Right lung (tissue), 10 donors: ENCODE data around the gene DENND4C. TPM values are rescaled to one million over a fixed set of nuclear protein-coding genes. Genes with fewer than 3 reads are reported as not detected.
A peak's percentile ranks its signal among the peaks of the same experiment; 100 is the strongest.
"Not testable (repeated sequence)": the region's sequence is repeated elsewhere in the genome, so short reads cannot be mapped to it uniquely, and the experiment has no call there.

Experiments
- DNase-seq, 2 donors: peaks; one replicate each; pipeline ENCODE4 v3.0.0-alpha.2; 2013
- long read RNA-seq, 8 donors: transcript quantifications; one replicate each; lab custom pipeline, GENCODE V29; 2026
- polyA plus RNA-seq, 5 donors: library from polyadenylated mRNA; unstranded; fragments of 120-200 nt; gene quantifications; one replicate each; pipeline versions ENCODE4 v1.2.1 to v1.2.3, GENCODE V29; 2013; ENCODE audit warnings: inconsistent platforms in 1 of 5, low replicate concordance in 1 of 5; ENCODE audit not compliant: insufficient read length in 5 of 5, insufficient read depth in 1 of 5

DENND4C gene
- 10 to 100 TPM; 30.9 to 62.3 (median 51.9) TPM for polyA plus RNA-seq
- long read RNA-seq, donor 1, partial matches to known transcripts, result 14,608 of 15,080 reads
- long read RNA-seq, donor 1, other reads (novel, unspliced or antisense), result 471 of 15,080 reads
- long read RNA-seq, donor 2, partial matches to known transcripts, result 6,923 of 7,007 reads
- long read RNA-seq, donor 2, other reads (novel, unspliced or antisense), result 83 of 7,007 reads
- long read RNA-seq, donor 3, partial matches to known transcripts, result 11,768 of 12,144 reads
- long read RNA-seq, donor 3, other reads (novel, unspliced or antisense), result 376 of 12,144 reads
- long read RNA-seq, donor 4, full-length matches to known transcripts, result 2 of 7,739 reads
- long read RNA-seq, donor 4, partial matches to known transcripts, result 7,485 of 7,739 reads
- long read RNA-seq, donor 4, other reads (novel, unspliced or antisense), result 252 of 7,739 reads
- long read RNA-seq, donor 5, partial matches to known transcripts, result 14,947 of 15,444 reads
- long read RNA-seq, donor 5, other reads (novel, unspliced or antisense), result 496 of 15,444 reads
- long read RNA-seq, donor 6, full-length matches to known transcripts, result 1 of 12,284 reads
- long read RNA-seq, donor 6, partial matches to known transcripts, result 11,738 of 12,284 reads
- long read RNA-seq, donor 6, other reads (novel, unspliced or antisense), result 545 of 12,284 reads
- long read RNA-seq, donor 7, full-length matches to known transcripts, result 1 of 9,737 reads
- long read RNA-seq, donor 7, partial matches to known transcripts, result 9,401 of 9,737 reads
- long read RNA-seq, donor 7, other reads (novel, unspliced or antisense), result 335 of 9,737 reads
- long read RNA-seq, donor 8, partial matches to known transcripts, result 5,656 of 5,898 reads
- long read RNA-seq, donor 8, other reads (novel, unspliced or antisense), result 242 of 5,898 reads

- DNase-seq, result peak; percentile 87 to 91
These were observed at the start of gene DENND4C for GRCh38 chr9:19230355-19231125. Gene DENND4C, plus strand, starts transcription at chr9:19230693. Its CDS starts 45,482 bp downstream, at chr9:19276175.

DNA sequence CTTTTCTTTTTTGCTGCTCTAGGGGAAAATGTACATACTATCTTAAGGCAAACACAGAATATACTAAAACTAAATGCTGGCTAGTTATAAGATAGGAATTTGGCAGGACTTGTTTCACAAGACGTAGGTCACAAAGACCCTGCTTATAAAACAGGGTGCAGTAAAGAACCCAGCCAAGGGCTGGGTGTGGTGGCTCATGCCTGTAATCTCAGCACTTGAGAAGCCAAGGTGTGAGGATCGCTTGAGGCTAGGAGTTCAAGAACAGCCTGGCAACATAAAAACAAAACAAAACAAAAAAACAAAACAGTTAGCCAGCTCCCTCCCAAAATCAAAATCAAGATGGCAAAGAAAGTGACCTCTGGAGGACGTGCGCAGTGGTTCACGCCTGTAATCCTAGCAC lies 49.5 kb upstream of the DENND4C start:
- DNase-seq, result no peak

GRCh38 chr9:19181561-19181960 lies 48.9 kb upstream of the DENND4C start:
- no peak for DNase-seq

GRCh38 chr9:19184144-19184917 lies 46.2 kb upstream of the DENND4C start:
- DNase-seq, result peak in 1 of 2 donors; percentile 32

DNA sequence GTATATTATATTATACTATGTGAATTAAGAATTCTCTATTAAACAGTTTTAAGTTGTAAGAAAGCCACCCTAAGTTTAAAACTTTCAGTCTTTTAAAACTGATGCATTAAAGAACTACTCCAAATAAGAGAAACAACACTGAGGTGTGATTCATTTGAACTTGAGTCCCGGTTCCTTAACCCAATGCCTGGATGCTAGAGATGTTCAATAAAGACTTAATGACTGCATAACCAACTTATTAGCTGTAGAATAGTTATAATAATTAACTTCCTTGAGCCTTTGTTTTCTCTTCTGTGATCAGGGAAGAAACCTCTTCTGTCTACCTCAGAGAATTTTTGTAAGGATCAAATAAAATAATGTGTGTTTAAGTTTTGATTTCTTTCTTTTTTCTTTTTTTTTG lies 45.3 kb upstream of the DENND4C start:
- no peak for DNase-seq

- no peak for DNase-seq
These were observed 44.3 kb upstream of the DENND4C start for GRCh38 chr9:19186232-19186631.

DNA sequence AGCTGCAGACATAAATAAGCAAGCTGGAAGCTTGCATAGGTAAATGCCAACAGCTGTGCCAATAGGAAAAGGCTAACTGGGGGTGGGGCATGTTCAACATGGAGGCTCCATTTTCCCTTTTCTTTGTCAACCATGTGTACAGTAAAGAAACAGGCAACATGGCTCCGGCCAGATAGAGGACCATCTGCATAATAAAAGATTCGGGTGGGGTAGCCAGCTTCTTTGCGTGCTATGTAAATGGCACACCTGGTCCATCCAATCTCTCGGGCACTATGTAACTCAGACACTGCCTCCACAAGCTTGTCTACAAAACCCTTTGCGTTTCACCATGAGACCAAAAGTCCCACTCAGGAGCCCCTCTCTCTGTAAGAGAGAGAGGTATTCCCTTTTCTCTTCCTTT lies 41.7 kb upstream of the DENND4C start:
- no peak for DNase-seq

DNA sequence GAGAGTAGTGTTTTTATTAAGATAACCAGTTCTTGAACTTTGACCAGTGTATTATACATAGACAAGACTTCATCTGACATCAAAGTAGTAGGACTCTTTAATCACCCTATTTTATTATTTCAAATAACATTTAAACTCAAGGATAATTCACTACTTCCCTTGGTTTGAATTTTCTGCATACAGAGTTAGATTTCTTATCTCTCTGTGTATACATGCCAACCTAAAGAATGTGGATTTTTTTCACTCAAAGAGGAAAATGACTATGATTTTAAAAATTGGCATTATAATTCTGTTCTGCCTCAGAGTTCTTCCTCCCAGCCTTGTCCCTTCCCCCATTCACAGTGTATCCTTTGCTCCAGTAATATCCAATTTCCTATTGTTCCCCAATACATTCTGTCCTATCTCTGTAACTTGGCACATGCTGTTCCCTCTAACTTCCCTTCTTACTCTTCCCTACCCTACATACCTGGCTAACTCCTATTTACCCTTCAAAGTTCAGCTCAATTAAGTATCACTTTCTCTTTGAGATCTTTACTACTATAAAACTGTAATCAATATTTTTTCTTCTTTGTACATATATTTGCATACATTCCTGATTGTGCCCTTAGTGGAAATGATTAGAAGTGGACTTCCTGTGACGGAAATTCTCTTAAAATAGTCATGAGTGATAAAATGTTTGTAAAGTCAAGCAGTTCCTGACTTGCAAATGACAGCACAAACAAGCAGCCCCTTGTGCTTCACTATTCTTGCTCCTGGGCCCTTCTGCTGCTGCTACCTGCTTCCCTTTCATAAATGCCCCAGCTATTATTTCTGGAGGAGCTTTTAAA lies 38.1 kb upstream of the DENND4C start:
- DNase-seq, result no peak

DNA sequence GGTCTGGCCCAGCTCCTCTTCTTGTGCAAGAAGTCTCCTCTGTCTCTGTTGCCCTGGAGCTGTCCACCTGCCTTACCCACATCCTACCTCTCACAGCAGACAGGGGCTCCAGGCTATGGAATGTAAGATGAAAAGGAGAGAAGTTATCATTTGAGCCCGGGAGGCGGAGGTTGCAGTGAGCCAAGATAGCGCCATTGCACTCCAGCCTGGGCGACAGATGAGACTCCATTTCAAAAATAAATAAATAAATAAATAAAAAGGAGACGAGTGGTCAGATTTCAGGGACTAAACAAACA lies 37.5 kb upstream of the DENND4C start:
- DNase-seq, result no peak

DNA sequence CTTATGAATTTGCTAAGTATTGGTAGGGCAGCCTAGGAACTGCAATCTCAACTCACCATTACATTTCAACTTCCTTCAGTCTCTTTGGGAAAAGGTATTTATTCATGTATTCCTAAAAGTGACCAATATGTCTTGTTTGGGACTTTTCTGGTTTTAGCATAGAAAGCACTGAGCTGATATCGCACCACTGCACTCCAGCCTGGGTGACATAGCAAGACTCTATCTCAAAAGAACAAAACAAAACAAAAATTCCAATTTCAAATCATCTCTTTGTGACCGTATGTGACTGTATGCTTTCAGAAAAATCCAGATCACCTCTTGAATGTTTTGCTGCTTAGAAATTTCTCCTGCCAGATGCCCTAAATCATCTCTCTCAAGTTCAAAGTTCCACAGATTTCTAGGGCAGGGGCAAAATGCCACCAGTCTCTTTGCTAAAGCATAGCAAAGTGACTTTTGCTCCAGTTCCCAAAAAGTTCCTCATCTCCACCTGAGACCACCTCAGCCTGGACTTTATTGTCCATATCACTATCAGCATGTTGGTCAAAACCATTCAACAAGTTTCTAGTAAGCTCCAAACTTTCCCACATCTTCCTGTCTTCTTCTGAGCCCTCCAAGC lies 37.0 kb upstream of the DENND4C start:
- DNase-seq, result not testable (repeated sequence)

DNA sequence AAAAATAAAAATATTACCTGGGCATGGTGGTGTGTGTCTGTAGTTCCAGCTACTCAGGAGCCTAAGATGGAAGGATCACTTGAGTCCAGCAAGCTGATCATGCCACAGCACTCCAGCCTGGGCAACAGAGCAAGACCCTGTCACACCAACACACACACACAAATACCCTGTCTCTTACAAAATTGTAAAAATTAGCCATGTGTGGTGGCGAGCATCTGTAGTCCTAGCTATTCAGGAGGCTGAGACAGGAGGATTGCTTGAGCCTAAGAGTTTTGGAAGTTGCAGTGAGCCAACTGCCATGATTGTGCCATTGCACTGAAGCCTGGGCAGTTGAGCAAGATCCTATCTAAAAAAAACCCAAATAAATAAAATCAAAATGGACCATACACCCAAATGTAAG lies 32.1 kb upstream of the DENND4C start:
- DNase-seq, result no peak

DNA sequence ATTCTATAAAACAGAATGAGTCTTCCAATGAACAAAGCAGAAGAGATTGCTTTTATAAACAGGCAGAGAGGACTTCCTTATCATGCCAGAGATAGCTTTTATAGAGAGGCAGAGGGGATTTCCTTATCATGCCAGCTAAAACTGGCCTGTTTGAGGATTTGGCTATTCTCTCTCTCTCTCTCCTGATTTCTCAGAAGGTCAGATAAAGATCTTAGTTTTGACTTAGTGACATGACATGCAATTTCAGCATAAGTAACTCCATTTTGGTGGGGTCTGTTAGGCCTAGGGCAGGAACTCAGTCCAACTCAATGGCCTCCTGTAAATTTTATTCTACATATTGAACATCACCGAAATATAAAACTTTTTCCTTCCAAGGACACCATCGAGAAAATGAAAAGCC lies 31.5 kb upstream of the DENND4C start:
- DNase-seq, result no peak

DNA sequence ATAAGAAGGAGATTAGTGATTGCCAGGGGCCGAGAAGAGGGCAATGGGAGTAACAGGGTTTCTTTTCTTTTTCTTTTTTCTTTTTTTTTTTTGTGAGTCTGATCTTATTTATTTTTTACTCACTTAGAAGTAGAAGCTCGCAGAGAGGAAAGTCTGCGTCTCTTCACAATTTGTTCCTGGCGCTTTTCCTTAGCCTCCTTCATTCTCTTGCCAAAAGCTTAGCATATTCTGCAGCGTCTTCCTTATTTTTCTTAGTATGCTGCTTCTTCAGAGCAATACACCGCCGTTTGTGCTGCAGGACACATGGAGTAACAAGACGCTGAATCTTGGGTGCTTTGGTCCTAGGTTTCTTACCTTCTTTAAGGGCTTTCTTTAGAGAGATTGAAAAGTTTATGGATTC lies 30.3 kb upstream of the DENND4C start:
- DNase-seq, result no peak

DNA sequence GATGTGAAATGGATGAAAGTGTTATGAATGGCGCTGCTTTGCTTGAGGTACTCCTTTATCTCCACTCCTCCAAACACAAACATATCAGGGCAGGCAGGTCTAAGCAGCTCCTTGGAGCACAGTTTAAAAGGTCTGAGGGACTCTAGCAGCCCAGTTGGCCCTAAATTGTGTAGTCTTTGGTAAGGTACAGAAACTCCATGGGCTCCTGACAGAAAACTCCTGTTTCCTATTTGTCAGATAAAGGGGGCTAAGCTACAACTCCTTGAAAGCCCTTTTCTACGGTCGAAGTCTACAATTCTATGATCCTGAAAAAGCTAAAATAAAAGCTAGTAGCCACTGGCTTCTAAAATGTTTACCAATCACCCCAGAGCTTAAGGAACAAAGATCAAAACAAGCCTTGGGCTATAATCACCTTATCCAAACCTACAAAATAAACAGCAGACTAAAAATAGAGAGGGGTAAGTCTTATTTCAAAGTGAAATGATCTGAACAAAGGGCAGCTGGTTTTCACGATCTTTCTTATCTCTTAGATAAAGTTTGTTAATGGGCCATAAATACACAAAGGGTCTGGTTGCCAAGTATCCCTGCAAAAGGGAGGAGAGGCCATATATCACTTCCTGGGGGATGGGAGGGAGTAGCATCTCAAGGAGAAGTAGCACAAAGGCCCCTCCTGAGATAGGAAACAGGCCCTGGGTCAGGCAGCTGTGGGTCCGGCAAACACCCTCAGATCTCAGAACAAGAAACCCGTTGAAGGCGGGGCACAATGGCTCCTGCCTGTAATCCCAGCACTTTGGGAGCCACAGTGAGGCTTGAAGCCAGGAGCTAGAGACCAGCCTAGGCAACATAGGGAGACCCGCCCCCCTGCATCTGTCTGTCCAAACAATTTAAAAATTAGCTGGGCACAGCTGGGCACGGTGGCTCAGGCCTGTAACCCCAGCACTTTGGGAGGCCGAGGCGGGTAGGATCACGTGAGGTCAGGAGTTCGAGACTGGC lies 28.3 kb upstream of the DENND4C start:
- DNase-seq, result no peak

GRCh38 chr9:19203058-19203457 lies 27.4 kb upstream of the DENND4C start:
- DNase-seq, result no peak

DNA sequence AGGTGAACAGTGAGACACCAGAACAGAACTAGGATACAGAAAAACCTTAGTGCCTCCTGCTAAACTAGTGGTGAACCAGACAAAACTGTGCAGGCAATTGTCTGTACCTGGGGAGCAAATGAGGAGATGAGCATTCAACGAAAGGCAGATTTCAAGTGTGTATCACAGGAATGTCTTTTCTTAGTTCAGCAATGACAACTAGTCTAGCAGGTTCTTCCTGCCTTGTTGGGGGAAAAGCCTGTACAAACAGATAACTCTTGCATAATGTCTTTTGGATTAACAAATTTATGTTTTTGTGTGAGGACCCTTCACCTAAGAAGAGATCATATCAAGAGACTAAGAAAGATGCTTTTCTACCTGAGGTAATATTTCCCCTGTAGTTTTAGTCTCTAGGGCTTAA lies 21.8 kb upstream of the DENND4C start:
- DNase-seq, result no peak

GRCh38 chr9:19209188-19209587 lies 21.3 kb upstream of the DENND4C start:
- no peak for DNase-seq

DNA sequence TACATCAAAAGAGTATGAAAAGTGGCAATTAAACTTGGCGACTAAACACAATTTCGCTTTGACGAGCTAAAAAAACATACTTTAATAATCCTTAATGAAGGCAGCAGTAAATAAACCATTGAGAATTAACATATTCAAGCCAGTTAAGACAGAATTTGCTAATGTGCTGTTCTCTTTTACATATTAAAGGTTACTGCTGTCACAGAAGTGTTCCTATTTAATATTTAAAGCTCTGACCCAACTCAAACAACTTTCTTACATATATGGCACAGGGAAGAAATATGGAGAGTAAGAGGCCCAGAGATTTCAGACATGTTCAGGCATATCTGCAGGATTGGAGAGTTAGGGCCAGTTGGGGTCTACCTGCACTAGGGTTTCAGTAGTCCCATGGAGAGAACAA lies 16.7 kb upstream of the DENND4C start:
- DNase-seq, result no peak

- DNase-seq, result no peak
These were observed 14.0 kb upstream of the DENND4C start for GRCh38 chr9:19216466-19216865.
